B cell (primary cell): ENCODE measurements around the gene ASCC2.

Source experiments
- CTCF ChIP-seq: fragments of 200-600 bp; IDR thresholded peaks from one replicate; pipeline ENCODE4 v1.8.0; 2022; ENCODE audit warnings: antibody characterized with exemption, mild to moderate bottlenecking
- EZH2 ChIP-seq: IDR thresholded peaks from 2 replicates; pipeline ENCODE4 v1.6.1; 2012; ENCODE audit warnings: borderline replicate concordance, low read depth, mild to moderate bottlenecking, moderate library complexity, low read length; ENCODE audit not compliant: insufficient read depth, poor library complexity, severe bottlenecking

GRCh38 chr22:29810216-29810615 is 27.9 kb downstream of the ASCC2 start:
- TF ChIP-seq EZH2 (no peak), CTCF (no peak)
